Neutrophil (primary cell): ENCODE measurements around the gene PHB1.
"Not testable (repeated sequence)": the region's sequence is repeated elsewhere in the genome, so short reads cannot be mapped to it uniquely, and the experiment has no call there.

Source experiments
- H3K27ac ChIP-seq: fragments of 200-600 bp; sonication (generic); 2 replicates; pipeline ENCODE4 v1.5.1; 2016; ENCODE audit warnings: mild to moderate bottlenecking, moderate library complexity
- H3K27me3 ChIP-seq: fragments of 200-600 bp; sonication (generic); 2 replicates; pipeline ENCODE4 v1.6.0; 2016; ENCODE audit warnings: mild to moderate bottlenecking
- H3K36me3 ChIP-seq: fragments of 200-600 bp; sonication (generic); 2 replicates; pipeline ENCODE4 v1.5.1; 2017
- H3K4me1 ChIP-seq, 2 experiments: fragments of 200-600 bp in 1 of 2; sonication (generic) in 1 of 2; 1 replicate in 1 of 2; 2 replicates in 1 of 2; pipeline versions ENCODE4 v1.5.1 to v1.6.1; 2013 to 2016; ENCODE audit warnings: low read depth in 1 of 2, low read length in 1 of 2, mild to moderate bottlenecking in 1 of 2, moderate library complexity in 1 of 2; ENCODE audit not compliant: control insufficient read depth in 1 of 2, insufficient read depth in 1 of 2
- H3K4me3 ChIP-seq, 2 experiments: fragments of 200-600 bp in 1 of 2; sonication (generic) in 1 of 2; 1 replicate in 1 of 2; 2 replicates in 1 of 2; pipeline ENCODE4 v1.5.1; 2013 to 2016; ENCODE audit warnings: low read depth in 1 of 2, low read length in 1 of 2, mild to moderate bottlenecking in 1 of 2, moderate library complexity in 1 of 2
- H3K9me3 ChIP-seq: fragments of 200-600 bp; sonication (generic); 2 replicates; pipeline ENCODE4 v1.5.1; 2016
- TF ChIP-seq, protein P1 (sequence below): fragments of 200-600 bp; sonication (generic); IDR thresholded peaks from 2 replicates; pipeline ENCODE4 v1.5.1; 2016; ENCODE audit warnings: antibody characterized with exemption

PHB1 gene

DNA sequence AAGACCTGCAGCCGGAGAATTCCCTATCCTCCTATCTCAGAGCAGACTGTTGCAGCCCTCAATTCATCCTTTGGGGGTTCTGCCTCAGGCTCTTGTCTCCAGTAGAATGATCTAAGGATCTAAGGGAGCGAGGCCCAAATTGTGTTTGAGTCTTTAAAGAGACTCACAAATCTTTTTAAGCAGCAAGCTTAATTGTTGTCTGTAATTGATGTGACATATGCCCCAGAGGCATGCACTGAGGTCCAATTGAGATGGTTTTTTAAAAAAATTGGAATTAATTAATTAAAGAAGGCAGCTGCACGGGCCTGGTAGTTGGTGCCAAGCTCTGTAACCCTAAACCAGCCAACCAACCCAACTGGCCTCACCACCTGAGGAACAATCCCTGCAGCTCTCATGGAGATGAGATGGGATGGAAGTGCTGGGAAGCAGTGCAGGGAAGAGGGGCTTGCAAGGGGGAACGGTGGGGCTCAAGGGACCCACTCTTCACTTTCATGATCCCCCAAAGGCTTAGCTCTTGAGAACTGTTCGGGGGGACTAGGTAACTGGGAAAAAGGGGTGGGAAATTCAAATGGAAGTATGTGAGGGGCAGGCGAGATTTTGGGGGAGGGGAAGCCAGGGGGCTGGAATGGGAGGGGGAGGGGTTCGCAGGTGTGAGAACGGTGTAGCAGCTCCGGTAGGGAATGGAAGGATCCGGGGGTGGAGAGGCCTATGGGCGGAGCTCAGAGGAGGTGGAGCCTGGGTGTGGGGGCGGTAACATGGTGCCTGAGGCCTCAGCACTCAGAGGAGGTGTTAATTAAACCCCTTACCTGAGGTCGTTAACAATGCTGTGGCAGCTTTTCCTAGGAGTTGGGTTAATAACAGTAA, 43.5 kb downstream of the PHB1 start:
- H3K27ac ChIP-seq, result peak overlapping the region; percentile 56
- TF ChIP-seq, protein P1, sequence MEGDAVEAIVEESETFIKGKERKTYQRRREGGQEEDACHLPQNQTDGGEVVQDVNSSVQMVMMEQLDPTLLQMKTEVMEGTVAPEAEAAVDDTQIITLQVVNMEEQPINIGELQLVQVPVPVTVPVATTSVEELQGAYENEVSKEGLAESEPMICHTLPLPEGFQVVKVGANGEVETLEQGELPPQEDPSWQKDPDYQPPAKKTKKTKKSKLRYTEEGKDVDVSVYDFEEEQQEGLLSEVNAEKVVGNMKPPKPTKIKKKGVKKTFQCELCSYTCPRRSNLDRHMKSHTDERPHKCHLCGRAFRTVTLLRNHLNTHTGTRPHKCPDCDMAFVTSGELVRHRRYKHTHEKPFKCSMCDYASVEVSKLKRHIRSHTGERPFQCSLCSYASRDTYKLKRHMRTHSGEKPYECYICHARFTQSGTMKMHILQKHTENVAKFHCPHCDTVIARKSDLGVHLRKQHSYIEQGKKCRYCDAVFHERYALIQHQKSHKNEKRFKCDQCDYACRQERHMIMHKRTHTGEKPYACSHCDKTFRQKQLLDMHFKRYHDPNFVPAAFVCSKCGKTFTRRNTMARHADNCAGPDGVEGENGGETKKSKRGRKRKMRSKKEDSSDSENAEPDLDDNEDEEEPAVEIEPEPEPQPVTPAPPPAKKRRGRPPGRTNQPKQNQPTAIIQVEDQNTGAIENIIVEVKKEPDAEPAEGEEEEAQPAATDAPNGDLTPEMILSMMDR, result no peak

DNA sequence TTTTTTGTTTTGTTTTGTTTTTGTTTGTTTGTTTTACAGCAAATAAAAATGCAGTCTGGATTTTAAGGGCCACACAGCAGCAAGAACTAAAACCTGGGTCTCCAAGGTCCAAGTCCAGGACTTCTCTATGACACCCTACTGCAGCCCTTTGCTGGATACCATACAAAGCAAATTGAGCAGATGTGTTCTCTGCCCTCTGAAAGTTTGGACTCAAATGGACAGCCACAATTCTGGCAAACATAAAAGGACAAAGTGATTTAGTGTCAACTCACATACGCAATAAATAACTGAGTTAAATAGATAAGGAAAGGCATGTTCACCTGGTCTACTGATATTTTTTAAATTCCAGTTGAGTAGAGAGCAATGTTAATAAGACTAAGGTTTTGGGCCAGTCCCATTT, 44.9 kb downstream of the PHB1 start:
- H3K27me3 ChIP-seq, result no peaks in the 10 kb centered on the region
- H3K27ac ChIP-seq, result no peak overlapping the region
- no peak overlapping the region for H3K4me3 ChIP-seq
- peaks cover 17 to 19% of the 10 kb centered on the region in 2 experiments for H3K4me1 ChIP-seq
- no peaks in the 10 kb centered on the region for H3K36me3 ChIP-seq
- TF ChIP-seq, protein P1, result no peak
- no peaks in the 10 kb centered on the region for H3K9me3 ChIP-seq

More for the DNA sequence above, 43.5 kb downstream of the PHB1 start:
- Histone ChIP-seq H3K36me3 (no peaks in the 10 kb centered on the region), H3K9me3 (no peaks in the 10 kb centered on the region), H3K4me1 (peaks cover 17 to 19% of the 10 kb centered on the region in 2 experiments), H3K4me3 (no peak overlapping the region), H3K27me3 (no peaks in the 10 kb centered on the region)

DNA sequence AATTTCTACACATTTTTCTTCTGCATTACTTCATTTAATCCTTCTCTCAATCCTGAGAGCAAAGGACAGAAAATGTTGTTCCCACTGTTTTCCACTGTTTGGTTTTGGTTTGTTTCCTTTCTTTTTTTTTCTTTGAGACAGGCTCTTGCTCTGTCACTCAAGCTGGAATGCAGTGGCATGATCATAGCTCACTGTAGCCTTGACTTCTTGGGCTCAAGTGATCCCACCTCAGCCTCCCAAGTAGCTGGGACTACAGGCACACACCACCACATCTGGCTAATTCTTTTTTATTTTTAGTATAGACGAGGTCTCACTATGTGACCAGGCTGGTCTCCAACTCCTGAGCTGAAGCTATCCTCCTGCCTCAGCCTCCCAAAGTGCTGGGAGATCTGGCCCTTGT, 45.6 kb downstream of the PHB1 start:
- Histone ChIP-seq H3K4me1 (peaks cover 17 to 19% of the 10 kb centered on the region in 2 experiments), H3K4me3 (no peak overlapping the region), H3K9me3 (no peaks in the 10 kb centered on the region), H3K27ac (no peak overlapping the region), H3K27me3 (no peaks in the 10 kb centered on the region), H3K36me3 (no peaks in the 10 kb centered on the region)
- TF ChIP-seq, protein P1, result no peak

DNA sequence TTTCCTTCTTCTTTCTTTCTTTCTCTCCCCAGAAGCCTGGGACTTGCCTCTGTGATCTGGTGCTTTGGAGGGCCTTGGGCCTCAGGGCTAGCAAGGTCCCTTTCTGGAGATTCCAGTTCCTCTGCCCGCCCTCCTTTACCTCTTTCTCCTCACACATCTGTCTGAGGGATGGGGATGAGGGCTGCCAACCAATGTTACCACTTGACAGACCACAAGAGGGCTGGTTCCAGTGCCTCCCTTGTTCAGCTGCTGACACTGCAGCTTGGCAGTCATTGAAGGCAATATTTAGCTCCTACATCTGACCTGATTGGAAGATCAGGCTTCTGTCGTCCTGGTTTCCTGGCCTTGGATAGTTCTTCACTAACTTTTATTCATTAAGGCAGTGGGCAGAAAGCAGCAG, 49.0 kb downstream of the PHB1 start:
- H3K4me1 ChIP-seq, result peaks cover 24 to 26% of the 10 kb centered on the region in 2 experiments
- H3K9me3 ChIP-seq, result no peaks in the 10 kb centered on the region
- H3K36me3 ChIP-seq, result no peaks in the 10 kb centered on the region
- H3K27me3 ChIP-seq, result no peaks in the 10 kb centered on the region
- no peak overlapping the region for H3K4me3 ChIP-seq
- TF ChIP-seq, protein P1, result no peak
- no peak overlapping the region for H3K27ac ChIP-seq

DNA sequence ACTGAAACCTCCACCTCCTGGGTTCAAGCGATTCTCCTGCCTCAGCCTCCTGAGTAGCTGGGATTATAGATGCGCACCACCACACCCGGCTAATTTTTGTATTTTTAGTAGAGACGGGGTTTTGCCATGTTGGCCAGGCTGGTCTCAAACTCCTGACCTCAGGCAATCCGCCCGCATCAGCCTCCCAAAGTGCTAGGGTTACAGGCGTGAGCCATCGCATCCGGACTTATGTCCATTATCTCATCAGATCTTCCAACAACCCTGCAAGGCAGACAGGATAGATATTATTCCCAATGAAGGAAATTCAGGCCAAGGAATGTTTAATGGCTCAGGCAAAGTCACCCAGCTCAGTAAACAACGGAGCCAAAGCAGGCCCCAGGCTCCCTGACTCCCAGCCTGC, 49.6 kb downstream of the PHB1 start:
- not testable (repeated sequence) for H3K27me3 ChIP-seq, H3K4me3 ChIP-seq, H3K27ac ChIP-seq, H3K9me3 ChIP-seq, H3K36me3 ChIP-seq
- H3K4me1 ChIP-seq, result peaks cover 26% of the 10 kb centered on the region in 2 experiments

DNA sequence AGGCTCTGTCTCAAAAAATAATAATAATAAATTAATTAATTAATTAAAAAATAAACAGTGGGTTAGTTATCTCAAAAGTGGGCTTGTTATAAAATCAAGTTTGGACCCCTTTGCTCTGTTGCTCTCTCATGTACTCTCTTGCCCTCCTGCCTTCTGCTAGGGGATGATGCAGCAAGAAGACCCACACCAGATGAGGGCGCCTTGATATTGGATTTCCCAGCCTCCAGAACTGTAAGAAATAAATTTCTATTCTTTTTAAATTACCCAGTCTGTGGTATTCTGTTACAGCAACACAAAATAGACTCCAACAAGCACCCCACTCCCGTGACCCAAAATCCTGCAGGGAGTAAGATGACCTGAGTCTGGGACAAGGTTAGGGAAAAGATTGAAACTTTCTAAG, 50.6 kb downstream of the PHB1 start:
- H3K4me1 ChIP-seq, result peaks cover 30 to 36% of the 10 kb centered on the region in 2 experiments
- no peak overlapping the region for H3K4me3 ChIP-seq
- H3K27me3 ChIP-seq, result no peaks in the 10 kb centered on the region
- no peaks in the 10 kb centered on the region for H3K9me3 ChIP-seq
- H3K27ac ChIP-seq, result no peak overlapping the region
- H3K36me3 ChIP-seq, result no peaks in the 10 kb centered on the region
- TF ChIP-seq, protein P1, result no peak
